BLaER1 (cell line): Measurements from ENCODE around the gene EPS8L2.

Experiments used
- H3K27ac ChIP-seq: shearing (Covaris generic); formaldehyde crosslinking; 2 replicates; pipeline ENCODE4 v1.8.1; 2022
- H3K27me3 ChIP-seq: shearing (Covaris generic); formaldehyde crosslinking; 2 replicates; pipeline ENCODE4 v1.8.1; 2022
- H3K36me3 ChIP-seq: shearing (Covaris generic); formaldehyde crosslinking; 2 replicates; pipeline ENCODE4 v1.8.1; 2022
- H3K4me1 ChIP-seq: shearing (Covaris generic); formaldehyde crosslinking; 2 replicates; pipeline ENCODE4 v1.8.1; 2022
- H3K4me2 ChIP-seq: shearing (Covaris generic); formaldehyde crosslinking; 2 replicates; pipeline ENCODE4 v1.8.1; 2022
- H3K4me3 ChIP-seq: shearing (Covaris generic); formaldehyde crosslinking; 2 replicates; pipeline ENCODE4 v1.8.1; 2022
- H3K9ac ChIP-seq: shearing (Covaris generic); formaldehyde crosslinking; 2 replicates; pipeline ENCODE4 v1.8.1; 2022
- H3K9me3 ChIP-seq: shearing (Covaris generic); formaldehyde crosslinking; 2 replicates; pipeline ENCODE4 v1.8.1; 2022
- H4K20me1 ChIP-seq: shearing (Covaris generic); formaldehyde crosslinking; 2 replicates; pipeline ENCODE4 v1.8.1; 2022
- Cebpa-rat ChIP-seq: shearing (Covaris generic); IDR thresholded peaks from 2 replicates; pipeline ENCODE4 v1.8.1; 2022

Gene EPS8L2

DNA sequence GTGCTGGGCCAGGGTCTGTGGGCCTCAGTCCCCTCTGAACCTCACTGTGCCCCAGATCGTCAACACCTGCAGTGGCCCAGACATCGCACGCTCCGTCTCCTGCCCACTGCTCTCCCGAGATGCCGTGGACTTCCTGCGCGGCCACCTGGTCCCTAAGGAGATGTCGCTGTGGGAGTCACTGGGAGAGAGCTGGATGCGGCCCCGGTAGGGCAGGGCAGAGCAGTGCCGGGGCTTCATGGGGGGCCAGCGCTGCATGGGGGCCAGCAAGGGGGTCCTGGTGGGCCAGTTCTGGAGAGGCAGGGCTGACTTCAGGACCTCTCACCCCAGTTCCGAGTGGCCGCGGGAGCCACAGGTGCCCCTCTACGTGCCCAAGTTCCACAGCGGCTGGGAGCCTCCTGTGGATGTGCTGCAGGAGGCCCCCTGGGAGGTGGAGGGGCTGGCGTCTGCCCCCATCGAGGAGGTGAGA is 16.3 kb downstream of the EPS8L2 start:
- Histone ChIP-seq H3K4me1 (peaks cover 53% of the 10 kb centered on the region), H3K4me3 (peak overlapping the region; percentile 59), H3K4me2 (peak overlapping the region; percentile 95), H3K36me3 (no peaks in the 10 kb centered on the region), H3K9ac (peak overlapping the region; percentile 29; the same call in 1 of the 2 replicates), H3K27ac (no peak overlapping the region), H3K9me3 (no peaks in the 10 kb centered on the region), H3K27me3 (peaks cover 71% of the 10 kb centered on the region), H4K20me1 (peaks cover 17% of the 10 kb centered on the region)
- no peak for TF ChIP-seq Cebpa-rat

DNA sequence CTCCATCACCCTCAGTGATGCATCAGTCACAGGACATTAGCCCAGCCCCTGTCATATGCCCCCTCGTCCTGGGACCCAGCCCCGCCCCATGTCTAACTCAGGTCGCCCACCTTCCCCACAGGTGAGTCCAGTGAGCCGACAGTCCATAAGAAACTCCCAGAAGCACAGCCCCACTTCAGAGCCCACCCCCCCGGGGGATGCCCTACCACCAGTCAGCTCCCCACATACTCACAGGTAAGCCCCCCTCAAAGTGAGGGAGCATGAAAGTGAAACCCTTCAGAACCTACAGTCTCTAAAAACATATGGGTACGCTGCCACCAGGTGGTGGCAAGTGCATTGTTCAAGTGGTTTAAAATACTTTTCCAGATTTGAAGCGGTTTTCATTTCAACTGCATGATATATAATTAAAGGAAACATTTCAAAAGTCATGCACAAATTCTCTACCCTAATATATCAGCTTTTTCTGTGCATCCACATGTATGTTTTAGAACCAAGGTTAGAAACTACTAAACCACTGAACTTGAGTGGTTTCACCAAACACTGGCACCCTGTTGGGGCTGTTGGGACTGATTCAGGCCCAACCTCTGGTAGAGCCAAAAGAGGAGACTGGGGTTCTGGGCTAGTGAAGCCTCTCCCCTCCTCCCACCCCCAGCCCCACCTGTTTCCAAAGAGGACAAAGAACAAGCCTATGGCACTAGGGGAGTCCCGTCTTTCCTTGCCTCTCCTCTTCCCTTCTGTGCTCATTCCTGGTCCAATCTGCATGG is 17.3 kb downstream of the EPS8L2 start:
- Histone ChIP-seq H3K27me3 (peaks cover 72% of the 10 kb centered on the region), H3K27ac (no peak overlapping the region), H3K4me1 (peaks cover 62% of the 10 kb centered on the region), H3K9me3 (no peaks in the 10 kb centered on the region), H4K20me1 (peaks cover 17% of the 10 kb centered on the region), H3K36me3 (no peaks in the 10 kb centered on the region), H3K4me3 (no peak overlapping the region), H3K9ac (no peak overlapping the region), H3K4me2 (peak overlapping the region; percentile 44)
- no peak for TF ChIP-seq Cebpa-rat

DNA sequence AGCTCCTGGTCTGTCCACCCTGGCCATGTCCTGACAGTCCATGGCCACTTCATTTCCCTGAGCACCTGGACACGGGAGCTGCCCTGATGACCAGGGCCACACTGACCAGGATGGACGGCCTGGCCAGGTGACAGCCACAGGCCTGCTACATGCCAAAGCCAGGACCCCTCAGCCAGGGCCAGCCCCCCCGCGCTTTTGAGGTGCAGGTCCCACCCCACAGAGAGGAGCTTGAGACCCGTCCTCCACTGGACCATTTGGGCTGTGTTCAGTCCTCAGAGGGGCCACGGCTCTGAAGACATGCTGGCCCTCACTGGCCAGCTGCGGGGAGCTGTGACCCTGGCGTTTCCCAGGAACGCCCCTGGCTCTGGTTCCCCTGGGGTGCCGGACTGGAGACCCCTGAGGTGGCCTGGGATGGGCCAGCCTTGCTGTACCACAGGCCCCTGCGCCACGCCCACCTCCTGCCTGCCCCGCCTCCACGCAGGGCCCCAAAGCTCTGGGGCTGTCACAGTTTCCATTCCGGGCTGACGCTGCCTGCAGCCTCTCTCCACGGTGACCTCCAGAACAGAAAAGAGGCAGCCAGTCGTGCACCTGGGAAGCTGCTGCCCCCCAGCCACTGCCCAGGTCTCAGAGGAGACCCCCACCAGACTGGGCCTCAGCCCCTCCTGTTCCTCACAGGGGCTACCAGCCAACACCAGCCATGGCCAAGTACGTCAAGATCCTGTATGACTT is 18.2 kb downstream of the EPS8L2 start:
- H3K27me3 ChIP-seq: peaks cover 69% of the 10 kb centered on the region
- no peaks in the 10 kb centered on the region for H3K36me3 ChIP-seq
- H4K20me1 ChIP-seq: peaks cover 17% of the 10 kb centered on the region
- H3K4me3 ChIP-seq: no peak overlapping the region
- H3K4me1 ChIP-seq: peaks cover 72% of the 10 kb centered on the region
- 0 out of 2 replicates have a peak overlapping the region, but pooled peaks have one; percentile 88 for H3K4me2 ChIP-seq
- TF ChIP-seq Cebpa-rat: no peak
- H3K9ac ChIP-seq: no peak overlapping the region
- H3K9me3 ChIP-seq: no peaks in the 10 kb centered on the region
- H3K27ac ChIP-seq: no peak overlapping the region

DNA sequence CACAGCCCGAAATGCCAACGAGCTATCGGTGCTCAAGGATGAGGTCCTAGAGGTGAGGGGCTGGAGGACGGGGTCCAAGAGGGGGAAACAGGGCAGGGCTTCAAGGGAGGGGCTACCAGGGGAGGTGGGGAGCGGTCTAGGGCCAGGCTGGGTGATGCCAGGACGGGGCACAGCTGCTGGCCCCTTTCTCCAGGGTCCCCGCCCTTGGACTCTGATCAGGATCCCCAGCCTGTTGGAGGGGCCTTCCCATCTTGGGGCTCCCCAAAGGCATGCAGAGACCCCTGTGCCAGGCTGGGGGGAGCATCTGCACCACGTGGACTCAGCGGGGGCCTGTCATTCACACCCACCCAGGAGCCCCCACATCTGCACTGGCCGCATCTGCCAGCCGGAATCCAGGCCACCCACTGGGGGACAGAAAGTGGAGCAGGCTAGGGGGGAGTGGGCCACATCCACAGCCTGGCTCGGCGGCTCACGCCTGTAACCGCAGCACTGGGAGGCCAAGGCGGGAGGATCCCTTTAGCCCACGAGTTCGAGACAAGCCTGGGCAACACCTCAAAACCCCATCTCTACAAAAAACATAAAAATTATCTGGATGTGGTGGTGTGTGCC is 18.9 kb downstream of the EPS8L2 start:
- Histone ChIP-seq H3K27ac (no peak overlapping the region), H3K9ac (no peak overlapping the region), H3K9me3 (no peaks in the 10 kb centered on the region), H3K4me3 (no peak overlapping the region), H4K20me1 (peaks cover 17% of the 10 kb centered on the region), H3K4me2 (peak overlapping the region; percentile 88), H3K36me3 (no peaks in the 10 kb centered on the region), H3K4me1 (peaks cover 74% of the 10 kb centered on the region), H3K27me3 (peaks cover 62% of the 10 kb centered on the region)
- no peak for TF ChIP-seq Cebpa-rat

- Histone ChIP-seq H4K20me1 (peaks cover 17% of the 10 kb centered on the region), H3K4me3 (peak overlapping the region; percentile 64), H3K9ac (no peak overlapping the region), H3K4me1 (peaks cover 69% of the 10 kb centered on the region), H3K36me3 (no peaks in the 10 kb centered on the region), H3K9me3 (no peaks in the 10 kb centered on the region), H3K27ac (no peak overlapping the region), H3K4me2 (peak overlapping the region; percentile 88), H3K27me3 (peaks cover 54% of the 10 kb centered on the region)
- TF ChIP-seq Cebpa-rat: no peak
Observed at GRCh38 chr11:725624-726202, 19.7 kb downstream of the EPS8L2 start.

GRCh38 chr11:726278-727220 is 20.5 kb downstream of the EPS8L2 start:
- Histone ChIP-seq H3K4me3 (peak overlapping the region; percentile 64), H3K27ac (peak overlapping the region; percentile 70), H3K27me3 (peaks cover 45% of the 10 kb centered on the region), H3K9ac (peak overlapping the region; percentile 65), H3K9me3 (no peaks in the 10 kb centered on the region), H4K20me1 (peaks cover 10% of the 10 kb centered on the region), H3K4me1 (peaks cover 62% of the 10 kb centered on the region), H3K4me2 (peak overlapping the region; percentile 88), H3K36me3 (no peaks in the 10 kb centered on the region)
- TF ChIP-seq Cebpa-rat: no peak

DNA sequence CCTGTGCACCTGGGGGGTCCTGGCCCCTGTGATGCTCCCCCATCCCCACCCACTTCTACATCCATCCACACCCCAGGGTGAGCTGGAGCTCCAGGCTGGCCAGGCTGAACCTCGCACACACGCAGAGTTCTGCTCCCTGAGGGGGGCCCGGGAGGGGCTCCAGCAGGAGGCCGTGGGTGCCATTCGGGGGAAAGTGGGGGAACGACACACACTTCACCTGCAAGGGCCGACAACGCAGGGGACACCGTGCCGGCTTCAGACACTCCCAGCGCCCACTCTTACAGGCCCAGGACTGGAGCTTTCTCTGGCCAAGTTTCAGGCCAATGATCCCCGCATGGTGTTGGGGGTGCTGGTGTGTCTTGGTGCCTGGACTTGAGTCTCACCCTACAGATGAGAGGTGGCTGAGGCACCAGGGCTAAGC is 21.3 kb downstream of the EPS8L2 start:
- 0 out of 2 replicates have a peak overlapping the region, but pooled peaks have one; percentile 65 for H3K9ac ChIP-seq
- H3K9me3 ChIP-seq: no peaks in the 10 kb centered on the region

GRCh38 chr11:727859-728748 is 22.1 kb downstream of the EPS8L2 start:
- Histone ChIP-seq H3K9ac (no peak overlapping the region; the same call in 1 of the 2 replicates), H3K4me1 (peaks cover 49% of the 10 kb centered on the region), H3K36me3 (no peaks in the 10 kb centered on the region), H3K4me2 (peak overlapping the region; percentile 88), H3K9me3 (no peaks in the 10 kb centered on the region), H4K20me1 (no peaks in the 10 kb centered on the region), H3K27me3 (peaks cover 34% of the 10 kb centered on the region), H3K27ac (peak overlapping the region; percentile 44; the same call in 1 of the 2 replicates), H3K4me3 (no peak overlapping the region)
- TF ChIP-seq Cebpa-rat: no peak

More for the DNA sequence above, 21.3 kb downstream of the EPS8L2 start:
- no peak overlapping the region; the same call in 1 of the 2 replicates for H3K4me3 ChIP-seq
- peak overlapping the region; percentile 70; the same call in 1 of the 2 replicates for H3K27ac ChIP-seq
- no peak for TF ChIP-seq Cebpa-rat
- peaks cover 55% of the 10 kb centered on the region for H3K4me1 ChIP-seq
- peak overlapping the region; percentile 88 for H3K4me2 ChIP-seq
- H3K36me3 ChIP-seq: no peaks in the 10 kb centered on the region
- H4K20me1 ChIP-seq: peaks cover 2% of the 10 kb centered on the region
- peaks cover 38% of the 10 kb centered on the region for H3K27me3 ChIP-seq
